ENCODE results near the gene MLH3. TPM values are rescaled to one million over a fixed set of nuclear protein-coding genes. Genes with fewer than 3 reads are reported as not detected.
A peak's percentile ranks its signal among the peaks of the same experiment; 100 is the strongest.
"Not testable (repeated sequence)": the region's sequence is repeated elsewhere in the genome, so short reads cannot be mapped to it uniquely, and the experiment has no call there.

The MLH3 gene
- total RNA-seq, 1 donor from 2014 or later: 63.5 TPM

- no peak for DNase-seq
Measured at GRCh38 chr14:75025082-75025481, 26.2 kb downstream of the MLH3 start.

DNA sequence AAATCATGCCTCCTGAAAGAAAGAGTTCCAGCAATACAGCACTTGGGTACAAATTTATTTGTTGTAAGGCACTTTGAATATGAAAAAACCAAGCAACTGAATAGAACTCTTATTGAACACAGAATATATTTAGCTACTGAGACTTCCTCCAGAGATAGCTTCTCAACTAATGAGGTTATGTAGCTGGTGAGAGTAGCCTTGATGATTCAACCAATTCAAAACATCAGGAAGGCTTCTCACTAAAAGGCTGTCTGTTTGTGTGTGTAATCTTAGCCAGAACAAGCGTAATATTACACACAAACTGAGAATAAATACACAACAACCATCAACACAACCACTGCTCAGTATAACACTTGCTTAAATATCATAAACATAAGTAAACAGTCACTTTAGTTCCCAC, 28.2 kb downstream of the MLH3 start:
- no peak for DNase-seq

- peak; percentile 22 for DNase-seq
Measured at GRCh38 chr14:75022655-75023054, 28.6 kb downstream of the MLH3 start.

DNA sequence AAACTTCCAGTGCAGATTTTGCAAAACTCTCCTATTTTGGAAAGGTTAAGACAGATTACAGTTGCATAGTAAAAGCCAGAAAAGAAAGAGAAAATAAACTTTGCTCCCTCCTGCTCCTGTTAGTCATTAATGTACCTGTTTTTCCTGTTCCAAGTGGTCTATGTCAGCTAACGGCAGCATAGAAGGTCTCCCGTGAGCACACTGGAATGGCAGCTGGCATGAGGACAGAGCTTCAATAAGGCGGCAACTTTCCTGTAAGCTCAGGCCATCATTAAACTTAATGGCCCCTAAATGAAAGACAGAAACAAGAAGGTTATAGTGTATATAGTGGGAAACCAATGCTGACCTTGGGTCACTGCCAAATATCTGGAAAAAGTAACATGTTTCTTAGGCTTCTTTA, 32.6 kb downstream of the MLH3 start:
- DNase-seq: peak; percentile 21

GRCh38 chr14:75016815-75017214, 34.5 kb downstream of the MLH3 start:
- no peak for DNase-seq

- no peak for DNase-seq
Measured at GRCh38 chr14:75015496-75015895, 35.8 kb downstream of the MLH3 start.

- DNase-seq: no peak
Measured at GRCh38 chr14:75013290-75013689, 38.0 kb downstream of the MLH3 start.

DNA sequence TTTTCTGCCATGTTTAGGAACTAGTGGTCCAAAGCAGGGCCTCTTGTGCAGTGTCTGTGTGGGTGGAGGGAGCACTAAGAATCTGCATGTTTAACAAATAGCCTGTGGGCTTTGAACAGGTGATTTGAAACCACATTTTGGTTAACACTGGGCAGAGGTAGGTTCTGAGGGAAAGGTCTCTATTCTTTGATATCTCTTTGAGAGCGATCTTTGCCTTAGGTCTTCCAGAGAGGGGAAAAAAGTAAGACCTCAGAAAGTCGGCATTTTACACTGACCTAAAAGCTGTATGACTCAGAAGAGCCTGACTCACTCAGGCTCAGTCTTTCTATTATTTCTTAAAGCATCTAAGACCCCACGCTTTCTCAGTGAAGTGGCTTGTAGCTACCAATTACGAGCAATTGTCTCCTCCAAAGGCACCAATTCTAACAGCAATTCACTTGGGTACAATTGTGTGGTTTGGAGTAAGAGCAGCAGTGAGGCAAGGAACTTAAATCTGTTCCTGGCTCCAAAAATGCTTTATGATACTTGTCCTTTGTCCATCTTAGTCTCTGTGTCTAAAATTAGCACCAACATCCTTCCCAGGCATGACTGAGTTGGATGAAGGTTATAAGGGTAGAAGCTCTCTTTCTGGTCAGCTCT, 39.8 kb downstream of the MLH3 start:
- DNase-seq: no peak

GRCh38 chr14:75010472-75011093, 40.7 kb downstream of the MLH3 start:
- no peak for DNase-seq

DNA sequence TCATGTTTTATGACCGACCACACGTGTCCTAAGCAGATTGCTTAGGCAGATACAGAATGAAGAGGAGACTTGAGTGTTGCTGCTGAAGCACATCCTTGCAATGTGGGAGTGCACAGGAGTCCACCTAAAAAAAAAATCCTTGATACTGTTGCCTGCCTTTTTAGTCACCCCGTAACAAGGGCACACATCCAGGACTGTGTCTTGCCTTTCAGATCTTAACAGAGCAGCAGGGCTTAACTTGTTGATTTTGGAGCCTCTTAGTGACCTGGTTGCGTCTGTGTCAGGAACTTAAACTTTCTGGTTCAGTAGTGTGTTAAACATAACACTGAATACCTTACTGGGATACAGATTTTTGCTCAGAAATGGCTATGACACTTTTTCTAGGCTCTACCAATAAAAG, 42.1 kb downstream of the MLH3 start:
- DNase-seq: no peak

GRCh38 chr14:75005357-75005756, 45.9 kb downstream of the MLH3 start:
- no peak for DNase-seq

GRCh38 chr14:75003250-75004027, 47.8 kb downstream of the MLH3 start:
- no peak for DNase-seq

DNA sequence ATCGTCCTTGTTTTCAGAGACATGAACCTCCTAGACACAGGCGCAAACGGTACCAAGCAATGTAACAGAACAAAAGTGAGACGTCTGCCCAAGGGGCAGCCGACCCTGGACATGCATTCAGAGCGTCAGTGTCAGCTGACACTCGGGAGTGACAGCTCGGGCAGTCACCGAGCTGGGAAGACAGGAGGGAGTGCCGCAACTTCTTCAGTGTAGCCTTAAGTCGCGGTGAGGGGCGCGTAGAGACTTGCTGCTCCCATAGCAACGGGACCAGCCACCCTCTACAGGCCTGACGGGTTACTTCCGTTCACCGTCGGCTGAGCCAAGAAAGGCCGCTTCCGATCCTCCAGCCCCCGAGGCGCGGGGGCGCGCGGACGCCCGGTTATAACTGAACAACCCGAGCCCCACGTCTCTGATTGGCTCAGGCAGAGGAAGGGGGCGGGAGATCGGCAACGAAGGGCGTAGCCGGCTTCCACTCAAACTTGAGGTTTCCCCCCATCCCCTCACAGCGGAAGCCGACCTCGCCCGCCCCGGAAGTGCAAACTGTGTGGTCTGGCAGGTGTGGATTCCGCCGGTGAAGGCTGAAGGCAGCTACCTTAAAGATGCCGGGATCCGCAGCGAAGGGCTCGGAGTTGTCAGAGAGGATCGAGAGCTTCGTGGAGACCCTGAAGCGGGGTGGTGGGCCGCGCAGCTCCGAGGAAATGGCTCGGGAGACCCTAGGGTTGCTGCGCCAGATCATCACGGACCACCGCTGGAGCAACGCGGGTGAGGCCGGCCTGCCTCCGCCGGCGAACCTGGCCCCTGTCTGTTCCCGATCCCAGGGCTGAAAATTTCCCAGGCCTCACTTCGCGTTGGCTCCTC, 48.6 kb downstream of the MLH3 start, which contains the start of gene EIF2B2:
TSS of gene EIF2B2 (plus strand) at position 530 of the 858 bp plus-strand sequence. CDS start at position 600, 70 bp downstream.
- DNase-seq: peak; percentile 99

GRCh38 chr14:75001899-75002298, 49.4 kb downstream of the MLH3 start:
- DNase-seq: no peak

GRCh38 chr14:75001261-75001660, 50.0 kb downstream of the MLH3 start:
- no peak for DNase-seq

DNA sequence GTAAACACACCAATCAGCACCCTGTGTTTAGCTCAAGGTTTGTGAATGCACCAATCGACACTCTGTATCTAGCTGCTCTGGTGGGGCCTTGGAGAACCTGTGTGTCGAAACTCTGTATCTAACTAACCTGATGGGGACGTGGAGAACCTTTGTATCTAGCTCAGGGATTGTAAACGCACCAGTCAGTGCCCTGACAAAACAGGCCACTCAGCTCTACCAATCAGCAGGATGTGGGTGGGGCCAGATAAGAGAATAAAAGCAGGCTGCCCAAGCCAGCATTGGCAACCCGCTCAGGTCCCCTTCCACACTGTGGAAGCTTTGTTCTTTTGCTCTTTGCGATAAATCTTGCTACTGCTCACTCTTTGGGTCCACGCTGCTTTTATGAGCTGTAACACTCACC, 55.5 kb downstream of the MLH3 start:
- not testable (repeated sequence) for DNase-seq

DNA sequence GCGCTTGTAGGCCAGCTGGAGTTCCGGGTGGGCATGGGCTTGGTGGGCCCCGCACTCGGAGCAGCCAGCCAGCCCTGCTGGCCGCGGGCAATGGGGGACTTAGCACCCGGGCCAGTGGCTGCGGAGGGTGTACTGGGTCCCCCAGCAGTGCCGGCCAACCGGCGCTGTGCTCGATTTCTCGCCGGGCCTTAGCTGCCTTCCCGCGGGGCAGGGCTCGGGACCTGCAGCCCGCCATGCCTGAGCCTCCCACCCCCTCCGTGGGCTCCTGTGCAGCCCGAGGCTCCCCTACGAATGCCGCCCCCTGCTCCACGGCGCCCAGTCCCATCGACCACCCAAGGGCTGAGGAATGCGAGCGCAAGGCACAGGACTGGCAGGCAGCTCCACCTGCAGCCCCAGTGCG, 57.1 kb downstream of the MLH3 start:
- DNase-seq: not testable (repeated sequence)

- DNase-seq: no peak
Measured at GRCh38 chr14:74988993-74989392, 62.3 kb downstream of the MLH3 start.

GRCh38 chr14:74988131-74988530, 63.1 kb downstream of the MLH3 start:
- peak; percentile 48 for DNase-seq

GRCh38 chr14:74985806-74986205, 65.5 kb downstream of the MLH3 start:
- DNase-seq: no peak

DNA sequence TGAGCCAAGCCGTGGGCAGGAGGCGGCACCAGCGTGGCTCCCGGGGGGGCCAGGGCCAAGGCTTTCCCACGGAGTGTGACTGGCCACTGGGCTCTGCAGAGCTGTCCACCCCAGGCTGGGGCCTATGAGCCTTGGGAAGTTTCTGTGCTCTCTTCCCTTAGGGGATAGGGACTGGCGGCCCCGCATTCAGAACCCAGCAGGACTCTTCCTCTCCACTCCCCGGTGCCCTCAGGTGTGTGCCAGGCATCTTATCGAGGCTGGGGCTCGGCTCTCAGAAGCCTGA, 66.3 kb downstream of the MLH3 start:
- no peak for DNase-seq

GRCh38 chr14:74984236-74985027, 66.8 kb downstream of the MLH3 start:
- DNase-seq: peak; percentile 42
